ENCODE results near the gene NELFA.

- TF ChIP-seq POLR2A (IDR thresholded peaks at IDR 0.05) (no peak), POLR2AphosphoS5 (IDR thresholded peaks at IDR 0.05) (no peak)
- TF ChIP-seq, protein P1, sequence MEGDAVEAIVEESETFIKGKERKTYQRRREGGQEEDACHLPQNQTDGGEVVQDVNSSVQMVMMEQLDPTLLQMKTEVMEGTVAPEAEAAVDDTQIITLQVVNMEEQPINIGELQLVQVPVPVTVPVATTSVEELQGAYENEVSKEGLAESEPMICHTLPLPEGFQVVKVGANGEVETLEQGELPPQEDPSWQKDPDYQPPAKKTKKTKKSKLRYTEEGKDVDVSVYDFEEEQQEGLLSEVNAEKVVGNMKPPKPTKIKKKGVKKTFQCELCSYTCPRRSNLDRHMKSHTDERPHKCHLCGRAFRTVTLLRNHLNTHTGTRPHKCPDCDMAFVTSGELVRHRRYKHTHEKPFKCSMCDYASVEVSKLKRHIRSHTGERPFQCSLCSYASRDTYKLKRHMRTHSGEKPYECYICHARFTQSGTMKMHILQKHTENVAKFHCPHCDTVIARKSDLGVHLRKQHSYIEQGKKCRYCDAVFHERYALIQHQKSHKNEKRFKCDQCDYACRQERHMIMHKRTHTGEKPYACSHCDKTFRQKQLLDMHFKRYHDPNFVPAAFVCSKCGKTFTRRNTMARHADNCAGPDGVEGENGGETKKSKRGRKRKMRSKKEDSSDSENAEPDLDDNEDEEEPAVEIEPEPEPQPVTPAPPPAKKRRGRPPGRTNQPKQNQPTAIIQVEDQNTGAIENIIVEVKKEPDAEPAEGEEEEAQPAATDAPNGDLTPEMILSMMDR (IDR thresholded peaks at IDR 0.05), result no peak
Measured at GRCh38 chr4:1997712-1998111, 11.1 kb downstream of the NELFA start.
